Measurements from ENCODE around the gene ZNF430. TPM values are rescaled to one million over a fixed set of nuclear protein-coding genes. Genes with fewer than 3 reads are reported as not detected.
A peak's percentile ranks its signal among the peaks of the same experiment; 100 is the strongest.
"Not testable (repeated sequence)": the region's sequence is repeated elsewhere in the genome, so short reads cannot be mapped to it uniquely, and the experiment has no call there.

ZNF430 gene
- 4.6 and 6.0 TPM in 2 replicates for total RNA-seq

DNA sequence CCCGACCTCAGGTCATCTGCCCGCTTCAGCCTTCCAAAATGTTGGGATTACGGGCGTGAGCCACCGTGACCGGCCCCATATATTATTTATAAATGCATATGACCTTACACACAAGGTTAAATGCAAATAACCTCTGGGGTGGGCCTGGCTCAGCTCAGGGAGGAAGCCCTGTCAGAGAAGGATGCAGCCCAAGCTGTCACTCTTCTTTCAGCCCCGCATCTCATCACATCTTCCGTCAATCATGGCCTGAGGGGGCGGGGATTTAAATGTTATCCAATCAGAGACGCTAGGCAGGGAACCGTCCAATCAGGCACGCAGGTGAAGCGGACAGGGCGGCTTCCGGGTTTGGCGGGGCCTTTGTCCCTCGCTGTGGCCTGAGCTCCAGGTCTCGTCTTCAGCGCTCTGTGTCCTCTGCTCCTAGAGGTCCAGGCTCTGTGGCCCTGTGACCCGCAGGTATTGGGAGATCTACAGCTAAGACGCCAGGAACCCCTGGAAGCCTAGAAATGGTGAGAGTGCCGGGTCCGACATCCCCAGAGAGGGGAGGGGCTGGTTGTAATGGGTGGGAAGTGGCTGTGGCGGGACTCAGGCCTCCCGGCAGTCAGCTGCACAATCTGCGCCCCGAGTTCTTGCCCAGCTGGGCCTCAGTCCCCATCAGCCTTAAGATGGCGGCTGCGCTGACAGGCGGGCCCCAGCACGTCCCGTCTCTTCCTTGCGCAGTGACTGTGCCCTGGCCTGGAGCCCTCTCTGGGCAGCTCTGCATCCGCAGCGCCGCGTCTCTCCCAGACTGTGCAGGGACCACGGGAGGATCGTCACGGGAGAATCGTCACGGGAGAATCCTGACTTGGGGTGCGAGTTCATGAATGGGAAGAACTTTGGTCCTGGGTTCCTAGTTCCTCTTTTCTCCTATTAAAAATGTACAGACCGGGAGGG is at the start of gene ZNF430:
ZNF430 (plus strand) TSS at position 360 of the 930 bp plus-strand sequence; CDS start at position 504, 144 bp downstream.
- peak; percentile 79 for DNase-seq (ENCODE audit: low read depth, low spot score)

DNA sequence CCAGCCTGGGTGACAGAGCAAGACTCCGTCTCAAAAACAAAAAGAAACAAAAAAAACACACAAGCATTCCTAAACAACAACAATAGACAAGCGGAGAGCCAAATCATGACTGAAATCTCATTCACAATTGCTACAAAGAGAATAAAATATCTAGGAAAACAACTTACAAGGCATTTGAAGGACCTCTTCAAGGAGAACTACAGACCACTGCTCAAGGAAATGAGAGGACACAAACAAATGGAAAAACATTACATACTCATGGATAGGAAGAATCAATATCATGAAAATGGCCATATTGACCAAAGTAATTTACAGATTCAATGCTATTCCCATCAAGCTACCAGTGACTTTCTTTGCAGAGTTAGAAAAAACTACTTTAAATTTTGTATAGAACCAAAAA is 27.7 kb upstream of the ZNF430 start:
- DNase-seq (ENCODE audit: low read depth, low spot score): not testable (repeated sequence)

DNA sequence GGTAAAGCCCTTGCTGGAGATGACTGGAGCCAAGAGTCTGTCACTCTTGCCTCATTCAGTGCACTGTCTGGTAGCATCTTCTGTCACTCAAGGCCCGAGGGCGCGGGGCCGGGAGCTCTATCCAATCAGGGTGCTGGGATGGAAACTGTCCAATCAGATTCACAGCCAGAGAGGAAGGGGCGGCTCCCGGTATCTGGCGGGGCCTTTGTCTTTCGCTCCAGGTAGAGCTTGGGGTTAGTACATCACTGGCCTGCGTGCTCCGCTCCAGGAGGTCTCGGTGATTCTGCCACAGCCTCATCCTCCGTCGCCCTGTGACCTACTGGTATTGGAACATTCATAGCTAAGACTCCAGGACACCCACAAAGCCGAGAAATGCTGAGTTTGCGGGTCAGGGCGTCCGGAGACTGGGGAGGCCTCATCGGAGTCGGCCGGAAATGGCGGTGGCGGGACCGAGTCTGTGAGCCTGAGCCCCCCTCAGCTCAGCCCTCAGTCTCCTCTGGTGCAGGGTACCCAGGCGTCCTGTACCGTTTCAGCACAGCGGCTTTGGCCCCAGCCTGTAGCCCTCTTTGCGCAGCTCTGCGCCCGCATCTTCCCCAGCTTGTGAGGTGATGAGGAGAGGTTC is 20.6 kb upstream of the ZNF430 start:
- DNase-seq (ENCODE audit: low read depth, low spot score): peak; percentile 3

DNA sequence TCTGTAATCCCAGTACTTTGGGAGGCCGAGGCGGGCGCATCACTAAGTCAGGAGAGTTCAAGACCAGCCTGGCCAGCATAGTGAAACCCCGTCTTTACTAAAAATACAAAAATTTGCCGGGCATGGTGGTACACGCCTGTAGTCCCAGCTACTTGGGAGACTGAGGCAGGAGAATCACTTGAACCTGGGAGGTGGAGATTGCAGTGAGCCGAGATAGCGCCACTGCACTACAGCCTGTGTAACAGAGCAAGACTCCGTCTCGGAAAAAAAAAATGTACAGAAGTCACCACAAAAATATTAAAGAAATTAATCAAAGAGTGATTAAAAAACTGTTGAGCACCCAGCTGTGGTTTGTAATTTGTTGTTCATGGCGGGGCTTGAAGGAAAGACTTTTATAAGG is 781 bp downstream of the ZNF430 start:
- DNase-seq (ENCODE audit: low read depth, low spot score): not testable (repeated sequence)

DNA sequence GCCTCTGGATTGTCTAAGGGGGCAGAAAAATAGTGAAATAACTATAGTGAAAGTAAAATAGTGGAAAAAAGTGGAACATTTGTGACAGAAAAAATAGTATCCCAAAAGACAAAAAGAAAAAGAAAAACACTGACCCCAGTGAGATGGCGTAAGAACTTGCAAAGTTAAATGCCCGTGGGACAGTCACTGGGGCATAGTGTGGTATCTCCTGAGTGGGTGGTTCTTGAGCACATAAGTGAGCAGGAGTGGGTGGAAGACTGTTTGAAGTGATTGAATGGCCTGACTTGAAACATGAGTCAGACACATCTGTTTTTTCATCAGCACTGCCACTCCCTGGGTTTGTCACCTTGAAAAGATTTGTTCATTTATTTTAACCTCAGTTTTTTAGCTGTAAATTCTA is 2.5 kb downstream of the ZNF430 start:
- no peak for DNase-seq (ENCODE audit: low read depth, low spot score)

DNA sequence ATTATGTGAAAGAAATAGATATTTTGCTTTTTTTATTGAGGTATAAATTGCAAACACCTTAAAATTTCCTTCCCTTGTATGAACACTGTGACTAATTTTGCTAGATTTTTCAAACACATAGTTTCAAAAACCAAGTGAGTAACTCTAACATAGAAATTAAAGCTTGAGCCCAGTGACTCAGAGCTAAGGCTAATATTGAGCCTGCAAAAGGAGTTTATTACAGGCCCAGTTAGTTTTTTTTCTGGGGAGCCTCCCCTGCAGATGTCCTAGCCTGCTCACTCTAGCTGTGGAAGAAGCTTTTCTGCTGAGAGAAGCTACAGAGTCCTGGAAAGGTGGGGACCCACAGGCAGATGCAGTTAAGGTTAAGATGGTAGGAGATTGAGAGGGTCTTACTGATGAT is 3.4 kb downstream of the ZNF430 start:
- no peak for DNase-seq (ENCODE audit: low read depth, low spot score)

DNA sequence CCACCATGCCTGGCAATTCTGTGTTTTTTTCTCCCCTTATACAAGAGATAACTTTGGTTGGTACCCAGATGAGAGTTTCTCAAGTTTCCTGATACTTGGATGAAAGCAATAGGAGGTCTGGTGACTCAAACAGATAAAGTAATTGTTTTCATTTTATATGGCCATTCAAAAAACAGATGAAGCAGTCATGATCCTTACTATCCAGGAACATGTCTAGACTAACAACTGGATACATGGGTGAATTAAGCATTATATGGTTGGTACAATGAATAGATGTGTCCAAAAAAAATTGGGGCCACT is 8.5 kb downstream of the ZNF430 start:
- DNase-seq (ENCODE audit: low read depth, low spot score): no peak

DNA sequence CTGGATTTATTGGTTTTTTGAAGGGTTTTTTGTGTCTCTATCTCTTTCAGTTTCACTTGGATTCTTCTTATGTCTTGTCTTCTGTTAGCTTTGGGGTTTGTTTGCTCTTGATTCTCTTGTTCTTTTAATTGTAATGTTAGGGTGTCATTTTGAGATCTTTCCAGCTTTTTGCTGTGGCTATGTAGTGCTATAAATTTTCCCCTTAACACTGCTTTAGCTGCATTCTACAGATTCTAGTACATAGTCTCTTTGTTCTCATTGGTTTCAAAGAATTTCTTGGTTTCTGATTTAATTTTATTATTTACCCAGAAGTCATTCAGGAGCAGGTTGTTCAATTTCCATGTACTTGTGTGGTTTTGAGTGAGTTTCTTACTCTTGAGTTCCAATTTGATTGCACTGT is 24.6 kb downstream of the ZNF430 start:
- DNase-seq (ENCODE audit: low read depth, low spot score): no peak

DNA sequence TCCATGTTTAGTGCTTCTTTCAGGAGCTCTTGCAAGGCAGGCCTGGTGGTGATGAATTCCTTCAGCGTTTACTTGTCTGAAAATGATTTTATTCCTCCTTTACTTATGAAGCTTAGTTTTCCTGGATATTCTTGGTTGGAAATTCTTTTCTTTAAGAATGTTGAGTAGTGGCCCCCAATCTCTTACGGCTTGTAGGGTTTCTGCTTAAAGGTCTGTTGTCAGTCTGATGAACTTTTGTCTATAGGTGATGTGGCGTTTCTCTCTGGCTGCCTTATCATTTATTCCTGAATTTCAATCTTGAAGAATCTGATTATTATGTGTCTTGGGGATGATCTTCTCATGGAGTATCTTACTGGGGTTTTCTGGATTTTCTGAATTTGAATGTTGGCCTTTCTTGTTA is 26.0 kb downstream of the ZNF430 start:
- no peak for DNase-seq (ENCODE audit: low read depth, low spot score)

DNA sequence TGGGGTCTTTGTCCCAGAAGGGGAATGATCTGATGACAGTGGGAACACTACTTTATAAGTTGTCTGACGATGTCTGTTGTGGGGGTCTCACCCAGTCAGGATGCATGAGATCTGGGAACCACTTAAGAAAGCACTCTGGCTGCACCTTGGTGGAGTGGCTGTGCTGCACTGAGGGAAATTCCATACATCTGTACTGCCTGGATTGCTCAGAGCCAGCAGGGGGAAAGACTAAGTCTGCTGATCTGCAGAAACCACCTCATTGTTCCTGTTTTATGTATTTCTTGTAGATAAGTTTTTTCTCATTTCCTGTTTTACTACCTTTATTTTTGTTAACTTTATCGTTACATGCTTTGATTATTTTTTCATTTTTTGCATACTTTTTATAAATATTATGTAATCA is 27.3 kb downstream of the ZNF430 start:
- no peak for DNase-seq (ENCODE audit: low read depth, low spot score)

DNA sequence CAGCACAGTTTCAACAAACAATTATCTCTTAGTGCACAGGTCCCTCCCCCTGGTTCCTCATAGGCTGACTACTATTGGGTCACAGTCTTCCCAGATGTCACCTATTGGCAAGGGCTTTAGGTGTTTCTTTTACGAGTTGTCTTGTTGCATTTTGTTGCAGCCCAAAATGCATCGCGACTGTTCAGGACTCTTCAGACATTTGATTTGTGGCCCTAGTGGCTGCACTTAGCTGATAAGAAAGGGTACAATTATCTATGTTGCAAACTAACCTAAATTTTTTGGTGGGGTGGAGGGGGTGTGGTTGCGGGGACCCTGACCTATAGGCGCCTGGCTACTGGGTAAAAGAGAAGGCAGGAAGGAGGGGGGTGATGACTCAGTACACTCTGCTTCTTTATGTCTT is 32.4 kb downstream of the ZNF430 start:
- no peak for DNase-seq (ENCODE audit: low read depth, low spot score)

DNA sequence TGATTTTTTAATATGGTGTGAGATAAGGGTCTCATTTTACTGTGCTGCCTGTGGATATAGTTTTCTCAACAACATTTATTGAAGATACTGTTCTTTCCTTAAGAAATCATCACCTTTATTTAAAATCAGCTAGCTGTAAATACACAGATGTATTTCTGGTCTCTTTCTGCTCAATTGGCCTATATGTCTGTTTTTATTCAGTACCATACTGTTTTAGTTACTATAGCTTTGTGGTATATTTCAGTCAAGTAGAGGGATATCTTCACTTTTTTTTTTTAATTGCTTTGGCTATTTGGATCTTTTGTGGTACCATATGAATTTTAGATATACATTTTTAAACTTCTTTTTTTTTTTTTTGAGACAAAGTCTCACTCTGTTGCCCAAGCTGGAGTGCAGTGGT is 44.9 kb downstream of the ZNF430 start:
- no peak for DNase-seq (ENCODE audit: low read depth, low spot score)

DNA sequence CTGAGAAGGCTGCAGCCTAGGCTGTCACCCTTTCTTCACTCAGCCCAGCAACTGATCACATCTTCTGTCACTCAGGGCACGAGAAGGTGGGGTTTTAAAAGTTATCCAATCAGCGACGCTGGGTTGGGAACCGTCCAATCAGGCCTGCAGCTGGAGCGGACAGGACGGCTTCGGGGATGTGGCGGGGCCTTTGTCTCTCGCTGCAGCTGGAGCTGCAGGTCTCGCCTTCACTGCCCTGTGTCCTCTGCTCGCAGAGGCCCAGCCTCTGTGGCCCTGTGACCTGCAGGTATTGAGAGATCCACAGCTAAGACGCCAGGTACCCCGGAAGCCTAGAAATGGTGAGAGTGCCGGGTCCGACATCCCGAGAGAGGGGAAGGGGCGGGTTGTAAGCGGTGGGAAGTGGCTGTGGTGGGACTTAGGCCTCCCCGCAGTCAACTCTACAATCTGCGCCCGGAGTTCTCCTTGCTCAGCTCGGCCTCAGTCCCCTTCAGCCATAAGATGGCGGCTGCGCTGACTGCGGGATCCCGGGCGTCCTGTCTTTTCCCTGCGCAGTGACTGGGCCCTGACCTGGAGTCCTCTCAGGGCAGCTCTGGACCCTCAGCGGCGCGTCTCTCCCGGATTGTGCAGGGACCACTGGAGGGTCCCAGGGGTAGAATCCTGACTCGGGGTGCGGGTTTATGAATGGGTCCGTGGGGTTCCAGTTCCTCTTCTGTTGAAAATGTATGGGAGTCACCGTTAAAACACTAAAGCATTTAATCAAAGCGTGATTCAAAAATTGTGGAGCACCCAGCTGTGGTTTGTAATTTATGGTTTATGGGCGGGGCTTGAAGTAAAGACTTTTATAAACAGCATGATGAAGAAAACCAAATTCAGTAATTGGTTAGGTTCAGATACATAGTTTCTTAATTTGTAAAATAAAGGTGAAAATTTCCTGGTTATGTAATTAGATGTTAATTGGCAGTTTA is 61.8 kb downstream of the ZNF430 start, which contains the start of gene ZNF714:
ZNF714 (plus strand) TSS at position 193 of the 965 bp plus-strand sequence. CDS start 16,066 bp downstream, outside the sequence.
- DNase-seq (ENCODE audit: low read depth, low spot score): peak; percentile 82

DNA sequence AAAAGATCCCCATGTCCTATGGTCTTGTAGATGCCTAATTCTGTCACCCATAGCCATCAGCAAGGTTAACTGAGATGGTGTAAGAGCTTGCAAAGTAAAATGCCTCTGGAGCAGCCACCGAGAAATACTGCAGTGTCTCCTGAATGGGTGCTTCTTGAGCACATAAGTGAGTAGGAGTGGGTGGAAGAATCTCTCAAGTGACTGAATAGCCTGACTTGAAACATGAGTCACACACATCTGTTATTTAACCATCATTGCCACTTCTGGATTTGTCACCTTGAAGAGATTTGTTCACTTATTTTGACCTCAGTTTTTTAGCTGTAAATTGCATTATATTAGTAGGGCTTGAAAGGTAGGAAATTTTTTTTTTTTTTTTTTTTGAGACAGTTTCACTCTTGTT is 63.9 kb downstream of the ZNF430 start:
- no peak for DNase-seq (ENCODE audit: low read depth, low spot score)

DNA sequence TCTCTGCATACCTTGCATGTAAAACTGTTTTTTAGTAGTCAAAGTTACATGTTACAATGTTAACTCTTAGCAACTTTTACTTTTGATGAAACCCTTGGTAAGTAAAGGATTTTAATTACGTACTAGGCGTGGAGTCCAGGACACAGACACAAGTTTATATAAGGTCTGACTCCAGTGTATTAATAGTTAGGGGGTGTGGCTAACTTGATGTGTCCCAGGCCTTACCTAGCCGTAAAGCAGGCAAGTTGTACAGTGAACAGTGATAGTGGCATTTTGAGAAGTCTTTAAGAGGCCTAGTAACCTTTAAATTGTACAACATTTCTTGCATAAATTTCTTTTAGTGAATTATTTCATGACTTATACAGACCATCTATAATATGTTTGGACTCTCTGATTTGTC is 67.4 kb downstream of the ZNF430 start:
- DNase-seq (ENCODE audit: low read depth, low spot score): no peak

DNA sequence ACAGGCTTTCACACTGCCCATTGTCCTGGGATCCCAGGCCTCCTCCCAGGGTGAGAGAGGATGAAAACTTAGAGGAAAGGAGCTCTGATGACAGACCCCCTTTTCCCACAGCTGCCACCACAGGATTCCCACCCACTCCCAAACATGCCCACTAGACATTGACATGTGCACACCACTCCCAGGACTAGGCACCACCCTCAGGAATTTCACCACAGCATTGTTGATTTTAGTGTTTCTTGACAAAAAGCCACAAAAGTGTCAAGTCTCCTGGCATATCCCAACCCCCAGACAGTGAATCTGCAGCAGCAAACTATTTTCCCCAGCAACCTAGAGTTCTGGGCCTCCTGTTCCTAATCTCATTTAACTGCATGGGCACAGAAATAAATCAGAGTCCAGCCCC is 71.7 kb downstream of the ZNF430 start:
- DNase-seq (ENCODE audit: low read depth, low spot score): no peak

DNA sequence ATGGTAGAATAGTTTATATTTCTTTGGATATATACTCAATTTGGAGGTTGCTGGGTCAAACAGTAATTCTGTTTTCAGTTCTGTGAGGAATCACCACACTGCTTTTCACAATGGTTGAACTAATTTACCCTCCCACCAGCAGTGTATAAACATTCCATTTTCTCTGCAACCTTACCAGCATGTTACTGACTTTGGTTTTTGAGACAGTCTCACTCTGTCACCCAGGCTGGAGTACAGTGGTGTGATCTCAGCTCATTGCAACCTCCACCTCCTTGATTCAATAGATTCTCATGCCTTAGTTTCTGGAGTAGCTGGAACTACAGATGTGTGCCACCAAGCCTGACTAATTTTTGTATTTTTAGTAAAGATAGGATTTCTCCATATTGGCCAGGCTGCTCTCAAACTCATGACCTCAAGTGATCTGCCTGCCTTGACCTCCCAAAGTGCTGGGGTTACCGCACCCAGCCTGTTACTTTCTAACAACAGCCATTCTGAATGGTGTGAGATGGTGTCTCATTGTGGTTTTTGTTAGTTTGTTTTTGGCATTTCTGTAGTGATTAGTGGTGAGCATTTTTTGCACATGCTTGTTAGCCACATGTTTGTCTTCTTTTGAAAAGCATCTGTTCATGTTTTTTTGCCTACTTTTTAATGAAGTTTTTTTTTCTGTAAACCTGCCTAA is 74.0 kb downstream of the ZNF430 start:
- no peak for DNase-seq (ENCODE audit: low read depth, low spot score)

DNA sequence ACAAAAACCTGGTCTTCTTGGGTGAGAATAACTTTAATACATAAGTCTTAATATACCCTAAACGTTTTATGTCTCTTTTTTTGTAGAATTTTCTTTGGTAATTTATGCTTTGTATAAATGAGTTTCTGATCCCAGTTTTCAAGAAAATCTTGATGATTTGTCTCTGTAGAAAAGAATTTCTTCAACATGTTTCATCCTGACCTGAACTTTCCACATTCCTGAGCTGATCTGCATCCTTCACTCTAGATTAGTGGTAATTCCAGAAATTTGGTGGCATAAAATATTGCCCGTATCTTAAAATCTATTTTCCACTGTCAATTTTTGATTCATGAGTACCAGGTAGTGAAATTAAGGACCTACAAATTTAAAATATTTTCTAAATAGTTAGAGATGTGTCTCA is 77.8 kb downstream of the ZNF430 start:
- DNase-seq (ENCODE audit: low read depth, low spot score): no peak

DNA sequence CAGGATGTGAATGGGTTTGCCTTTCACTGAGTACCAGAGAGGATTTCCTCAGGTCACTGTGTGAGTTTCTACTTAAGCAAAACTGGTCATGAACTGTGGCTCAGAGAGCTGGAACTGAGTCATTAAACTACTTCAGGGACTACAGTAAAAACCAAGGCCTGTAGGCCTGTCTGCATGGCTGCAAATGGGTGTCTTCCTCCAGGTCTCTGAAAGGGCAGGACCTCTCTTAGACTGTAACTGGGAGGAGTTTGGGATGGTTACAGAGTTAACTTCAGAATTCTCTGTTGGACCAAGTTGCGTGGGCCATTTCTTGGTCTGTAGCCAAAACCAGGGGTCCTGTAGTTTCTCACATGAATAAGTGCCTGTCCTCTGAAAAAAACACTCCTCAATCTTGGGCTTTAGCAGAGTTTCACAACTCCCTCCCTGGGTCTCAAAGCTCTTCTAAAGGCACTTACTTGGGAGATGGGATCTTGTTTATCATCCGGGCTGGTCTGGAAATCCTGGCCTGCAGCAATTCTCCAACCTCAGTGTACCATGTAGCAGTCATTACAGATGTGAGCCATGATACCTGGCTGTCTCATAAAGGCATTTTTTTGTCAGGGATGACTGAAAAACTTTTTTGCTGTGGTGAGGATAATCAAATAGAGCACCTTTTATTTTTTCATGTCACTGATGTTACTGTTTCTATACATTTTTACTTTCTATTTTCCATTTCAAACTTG is 81.2 kb downstream of the ZNF430 start:
- DNase-seq (ENCODE audit: low read depth, low spot score): no peak

DNA sequence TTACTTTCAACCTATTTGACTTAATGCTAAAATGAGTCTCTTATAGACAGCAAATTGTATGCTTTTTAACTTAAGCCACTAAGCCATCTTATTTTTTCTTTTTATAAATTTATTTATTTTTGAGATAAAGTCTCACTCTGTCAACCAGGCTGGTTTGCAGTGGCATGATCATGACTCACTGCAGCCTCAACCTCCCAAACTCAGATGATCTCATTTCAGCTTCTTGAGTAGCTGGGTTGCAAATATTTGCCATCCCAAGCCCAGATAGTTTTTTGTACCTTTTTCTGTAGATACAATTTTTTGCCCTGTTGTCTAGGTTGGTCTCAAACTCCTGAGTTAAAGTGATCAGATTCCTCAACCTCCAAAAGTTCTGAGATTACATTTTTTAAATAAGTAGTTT is 88.7 kb downstream of the ZNF430 start:
- DNase-seq (ENCODE audit: low read depth, low spot score): no peak
